ENCODE measurements around the gene TUBG1. TPM values are rescaled to one million over a fixed set of nuclear protein-coding genes. Genes with fewer than 3 reads are reported as not detected.

TUBG1 gene
- total RNA-seq, 2 experiments from 2014 or later = 113 to 114 TPM

DNA sequence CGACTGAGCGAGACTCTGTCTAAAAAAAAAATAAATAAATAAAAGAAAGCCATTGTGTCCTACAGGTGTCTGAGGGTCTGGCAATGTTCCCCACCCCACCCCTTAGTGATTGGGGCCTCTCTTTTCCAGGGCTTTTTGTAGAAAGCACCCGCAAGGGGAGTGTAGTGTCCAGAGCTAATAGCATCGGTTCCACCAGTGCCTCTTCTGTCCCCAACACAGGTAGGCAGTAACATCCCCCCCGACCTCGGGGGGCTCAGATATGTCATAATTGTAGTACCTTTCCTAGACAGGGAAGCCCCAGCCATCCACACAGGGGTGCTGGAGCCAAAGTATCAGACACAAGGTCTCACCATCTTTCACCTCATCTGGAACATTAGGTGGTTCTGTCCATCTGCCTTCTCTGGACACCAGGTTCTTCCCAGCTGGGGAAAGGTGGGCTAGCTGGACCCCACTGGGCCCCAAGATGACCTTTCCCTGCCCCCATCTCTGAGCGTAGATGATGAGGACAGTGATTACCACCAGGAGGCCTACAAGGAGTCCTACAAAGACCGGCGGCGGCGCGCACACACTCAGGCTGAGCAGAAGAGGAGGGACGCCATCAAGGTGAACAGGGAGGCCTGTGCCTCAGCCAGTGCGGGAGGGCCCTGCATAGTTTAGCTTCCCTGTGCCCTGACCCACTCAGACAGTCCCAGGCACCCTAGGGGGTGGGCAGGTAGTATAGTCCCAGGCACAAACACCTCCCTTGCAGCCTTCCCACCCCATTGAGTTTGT is 41.0 kb upstream of the TUBG1 start:
- POLR2A ChIA-PET = interaction anchor here (1.1 kb wide), 1 partner anchor 13 kb away, joined by 3 read pairs; no protein-coding TSS in a partner anchor
- peaks cover 90% of the 10 kb centered on the region for H3K36me3 ChIP-seq (ENCODE audit: insufficient read depth, low read length)
- H4K20me1 ChIP-seq (ENCODE audit: insufficient read depth, low read length) = no peaks in the 10 kb centered on the region
- H3K4me1 ChIP-seq (ENCODE audit: insufficient read depth, low read length, poor library complexity, severe bottlenecking) = peaks cover 25% of the 10 kb centered on the region
- H3K27ac ChIP-seq (ENCODE audit: low read depth, low read length, poor library complexity, severe bottlenecking) = no peak overlapping the region
- TF ChIP-seq, protein P1, sequence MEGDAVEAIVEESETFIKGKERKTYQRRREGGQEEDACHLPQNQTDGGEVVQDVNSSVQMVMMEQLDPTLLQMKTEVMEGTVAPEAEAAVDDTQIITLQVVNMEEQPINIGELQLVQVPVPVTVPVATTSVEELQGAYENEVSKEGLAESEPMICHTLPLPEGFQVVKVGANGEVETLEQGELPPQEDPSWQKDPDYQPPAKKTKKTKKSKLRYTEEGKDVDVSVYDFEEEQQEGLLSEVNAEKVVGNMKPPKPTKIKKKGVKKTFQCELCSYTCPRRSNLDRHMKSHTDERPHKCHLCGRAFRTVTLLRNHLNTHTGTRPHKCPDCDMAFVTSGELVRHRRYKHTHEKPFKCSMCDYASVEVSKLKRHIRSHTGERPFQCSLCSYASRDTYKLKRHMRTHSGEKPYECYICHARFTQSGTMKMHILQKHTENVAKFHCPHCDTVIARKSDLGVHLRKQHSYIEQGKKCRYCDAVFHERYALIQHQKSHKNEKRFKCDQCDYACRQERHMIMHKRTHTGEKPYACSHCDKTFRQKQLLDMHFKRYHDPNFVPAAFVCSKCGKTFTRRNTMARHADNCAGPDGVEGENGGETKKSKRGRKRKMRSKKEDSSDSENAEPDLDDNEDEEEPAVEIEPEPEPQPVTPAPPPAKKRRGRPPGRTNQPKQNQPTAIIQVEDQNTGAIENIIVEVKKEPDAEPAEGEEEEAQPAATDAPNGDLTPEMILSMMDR (conservative IDR thresholded peaks at IDR 0.05; ENCODE audit: low read length) = no peak
- no peak for TF ChIP-seq EZH2phosphoT487 (IDR thresholded peaks at IDR 0.05; ENCODE audit: borderline replicate concordance, low read depth, low read length)
- no TSS peak for BruUV-seq (replicated peaks)
- CTCF ChIA-PET (ENCODE audit: unreplicated experiment) = interaction anchor here (0.8 to 1.8 kb wide), 2 partner anchors 9 to 19 kb away, joined by 3 to 8 read pairs; partner anchors contain the start of gene PSMC3IP
- H2AFZ ChIP-seq (ENCODE audit: low read length) = no peak overlapping the region
- H3K9me2 ChIP-seq (ENCODE audit: insufficient read depth, low read length) = no peaks in the 10 kb centered on the region
- H3K4me2 ChIP-seq (ENCODE audit: low read length) = no peak overlapping the region; the same call in 1 of the 2 replicates
- no peak overlapping the region for H3K4me3 ChIP-seq (ENCODE audit: low read depth, low read length, poor library complexity, severe bottlenecking)
- no peaks in the 10 kb centered on the region for H3K9me3 ChIP-seq (ENCODE audit: low read length)
- peaks cover 20% of the 10 kb centered on the region for H3K79me2 ChIP-seq (ENCODE audit: insufficient read depth, low read depth, low read length)
- intact Hi-C loops (cut with micrococcal nuclease; ENCODE audit: unreplicated experiment) = no loop called here
- no peak for DNase-seq (ENCODE audit: low spot score)

DNA sequence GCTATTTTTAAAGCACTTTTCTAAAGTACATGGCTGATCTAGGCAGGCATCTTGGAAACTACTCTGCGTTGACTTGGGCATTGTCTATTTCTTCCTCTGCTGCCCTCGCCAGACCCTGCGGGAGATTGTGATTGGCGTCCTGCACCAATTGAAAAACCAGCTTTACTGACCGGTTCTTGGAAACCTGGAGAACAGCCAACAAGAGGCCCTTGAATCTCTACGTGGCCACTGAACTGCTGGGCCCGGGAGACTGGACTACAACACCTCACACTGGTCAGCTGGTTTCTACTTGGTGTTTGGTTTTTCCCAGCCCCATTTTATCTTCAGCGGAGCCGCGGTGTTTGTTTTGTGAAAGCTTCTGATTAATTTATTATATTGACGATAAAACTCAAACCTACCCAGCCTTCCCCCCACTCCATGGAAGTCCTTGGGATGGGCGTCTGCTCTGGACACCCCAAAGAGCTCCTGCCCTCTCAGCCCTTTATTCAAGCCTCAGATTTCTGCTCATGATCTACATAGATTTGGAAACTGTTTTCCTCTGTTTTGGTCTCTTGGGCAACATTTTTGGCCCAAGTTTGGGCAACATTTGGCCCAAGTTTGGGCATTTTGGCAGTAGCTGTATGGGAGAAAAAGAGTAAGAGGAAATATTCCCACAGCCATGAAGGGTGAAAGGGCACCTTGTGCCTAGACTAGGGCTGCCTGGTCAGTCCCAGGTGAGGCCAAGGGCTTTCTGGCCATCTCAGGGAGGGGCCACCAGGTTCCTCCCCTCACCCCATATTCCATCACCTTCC is 37.9 kb upstream of the TUBG1 start:
- H3K4me3 ChIP-seq (ENCODE audit: low read depth, low read length, poor library complexity, severe bottlenecking) = no peak overlapping the region
- peaks cover 30% of the 10 kb centered on the region for H3K4me1 ChIP-seq (ENCODE audit: insufficient read depth, low read length, poor library complexity, severe bottlenecking)
- H3K9me2 ChIP-seq (ENCODE audit: insufficient read depth, low read length) = no peaks in the 10 kb centered on the region
- no peak for DNase-seq (ENCODE audit: low spot score)
- peaks cover 30% of the 10 kb centered on the region for H3K79me2 ChIP-seq (ENCODE audit: insufficient read depth, low read depth, low read length)
- H3K9me3 ChIP-seq (ENCODE audit: low read length) = no peaks in the 10 kb centered on the region
- H4K20me1 ChIP-seq (ENCODE audit: insufficient read depth, low read length) = peaks cover 4% of the 10 kb centered on the region; the same call in 1 of the 2 replicates
- H3K27ac ChIP-seq (ENCODE audit: low read depth, low read length, poor library complexity, severe bottlenecking) = no peak overlapping the region
- H3K4me2 ChIP-seq (ENCODE audit: low read length) = no peak overlapping the region
- no peak for TF ChIP-seq EZH2phosphoT487 (IDR thresholded peaks at IDR 0.05; ENCODE audit: borderline replicate concordance, low read depth, low read length)
- TF ChIP-seq, protein P1 (conservative IDR thresholded peaks at IDR 0.05; ENCODE audit: low read length) = no peak
- peaks cover 88% of the 10 kb centered on the region for H3K36me3 ChIP-seq (ENCODE audit: insufficient read depth, low read length)
- intact Hi-C loops (cut with micrococcal nuclease; ENCODE audit: unreplicated experiment) = loop anchor here (10.0 kb wide), 1 partner anchor 253 kb away; the partner anchor contains the start of gene BECN1
- ChIA-PET POLR2A (no interaction called here), CTCF (ENCODE audit: unreplicated experiment) (no interaction called here)
- no peak overlapping the region for H2AFZ ChIP-seq (ENCODE audit: low read length)
- BruUV-seq (replicated peaks) = TSS peak; percentile 37
